IMR-90 (cell line): ENCODE measurements around the gene ITPKB. TPM values are rescaled to one million over a fixed set of nuclear protein-coding genes. Genes with fewer than 3 reads are reported as not detected.

Experiments
- ATAC-seq: fragments of 200-7000 bp; cut with Tn5 transposase; 2 replicates; pipeline ENCODE4 v1.9.1; 2020; ENCODE audit warnings: low read depth, mild to moderate bottlenecking, moderate library complexity
- BruUV-seq: library from RNA; stranded (reverse); fragments of 400-500 nt; replicated peaks from 2 replicates; lab custom pipeline; 2021; lab: Mats Ljungman, UMichigan
- CTCF ChIA-PET: fragments of 300-600 bp; formaldehyde crosslinking; extraction: SDS; loops from one replicate; lab custom pipeline; 2021; ENCODE audit warnings: antibody characterized with exemption; lab: Yijun Ruan, JAX
- POLR2A ChIA-PET: fragments of 300-600 bp; sonication (Branson Sonifier 250); formaldehyde crosslinking; loops from one replicate; lab custom pipeline; 2022; ENCODE audit warnings: antibody characterized with exemption; ENCODE audit not compliant: unreplicated experiment; lab: Charles Lee
- DNase-seq: peaks from one replicate; pipeline ENCODE4 v3.0.0; 2013
- H2AFZ ChIP-seq: replicated peaks from 2 replicates; pipeline ENCODE3; 2013; ENCODE audit warnings: low read length, mild to moderate bottlenecking; ENCODE audit not compliant: poor library complexity
- H2AK5ac ChIP-seq: 2 replicates; pipeline ENCODE4 v1.6.1; 2013; ENCODE audit warnings: low read depth, low read length, inconsistent platforms
- H2AK9ac ChIP-seq: replicated peaks from 2 replicates; pipeline ENCODE3; 2013; ENCODE audit warnings: mild to moderate bottlenecking, low read depth, low read length, moderate library complexity; ENCODE audit not compliant: poor library complexity
- H2BK120ac ChIP-seq: 2 replicates; pipeline ENCODE4 v1.6.1; 2013; ENCODE audit warnings: low read depth, low read length, inconsistent platforms
- H2BK15ac ChIP-seq: 3 replicates; pipeline ENCODE4 v1.6.1; 2013; ENCODE audit warnings: low read depth, low read length, inconsistent platforms
- H2BK20ac ChIP-seq: 2 replicates; pipeline ENCODE4 v1.6.1; 2013; ENCODE audit warnings: low read depth, mild to moderate bottlenecking, inconsistent platforms, low read length, moderate library complexity
- H2BK5ac ChIP-seq: 2 replicates; pipeline ENCODE4 v1.6.1; 2013; ENCODE audit warnings: mild to moderate bottlenecking, low read depth, low read length, inconsistent platforms; ENCODE audit not compliant: poor library complexity, severe bottlenecking
- H3K14ac ChIP-seq: replicated peaks from 2 replicates; pipeline ENCODE4 v1.6.1; 2013; ENCODE audit warnings: low read depth, low read length, inconsistent platforms
- H3K18ac ChIP-seq: 2 replicates; pipeline ENCODE4 v1.6.1; 2013; ENCODE audit warnings: low read depth, low read length, control low read depth
- H3K23ac ChIP-seq: 2 replicates; pipeline ENCODE4 v1.6.1; 2013; ENCODE audit warnings: low read depth, low read length, inconsistent platforms
- H3K27ac ChIP-seq: 2 replicates; pipeline ENCODE4 v1.5.1; 2013; ENCODE audit warnings: mild to moderate bottlenecking, control low read depth, low read length; ENCODE audit not compliant: insufficient read depth
- H3K27me3 ChIP-seq: 2 replicates; pipeline ENCODE4 v1.6.1; 2013; ENCODE audit warnings: low read length; ENCODE audit not compliant: control insufficient read depth, insufficient read depth
- H3K36me3 ChIP-seq: 2 replicates; pipeline ENCODE4 v1.6.1; 2013; ENCODE audit warnings: low read length, mixed read lengths; ENCODE audit not compliant: control insufficient read depth, insufficient read depth
- H3K4ac ChIP-seq: 2 replicates; pipeline ENCODE4 v1.6.1; 2013; ENCODE audit warnings: low read depth, low read length, inconsistent platforms
- H3K4me1 ChIP-seq: 2 replicates; pipeline ENCODE4 v1.6.1; 2013; ENCODE audit warnings: low read length, mixed read lengths; ENCODE audit not compliant: control insufficient read depth, insufficient read depth
- H3K4me2 ChIP-seq: 2 replicates; pipeline ENCODE4 v1.6.1; 2013; ENCODE audit warnings: low read depth, mild to moderate bottlenecking, control low read depth, low read length, moderate library complexity
- H3K4me3 ChIP-seq: 2 replicates; pipeline ENCODE4 v1.5.1; 2013; ENCODE audit warnings: low read depth, mild to moderate bottlenecking, control low read depth, low read length, moderate library complexity; ENCODE audit not compliant: insufficient read depth
- H3K56ac ChIP-seq: 2 replicates; pipeline ENCODE4 v1.6.1; 2013; ENCODE audit warnings: low read length, inconsistent platforms; ENCODE audit not compliant: insufficient read depth; ENCODE audit errors: extremely low read depth
- H3K79me1 ChIP-seq, 2 experiments: 2 replicates each; pipeline ENCODE4 v1.6.1; 2013; ENCODE audit warnings: low read length in 2 of 2, inconsistent platforms in 1 of 2, low read depth in 1 of 2
- H3K9ac ChIP-seq: 2 replicates; pipeline ENCODE4 v1.6.1; 2013; ENCODE audit warnings: low read depth, low read length, control low read depth
- H3K9me1 ChIP-seq: 2 replicates; pipeline ENCODE4 v1.6.1; 2013; ENCODE audit warnings: low read length, inconsistent platforms; ENCODE audit not compliant: insufficient read depth
- H3K9me3 ChIP-seq: 2 replicates; pipeline ENCODE4 v1.6.1; 2013; ENCODE audit warnings: low read length; ENCODE audit not compliant: control insufficient read depth, insufficient read depth
- H4K20me1 ChIP-seq: 2 replicates; pipeline ENCODE4 v1.6.1; 2013; ENCODE audit warnings: low read length, inconsistent platforms; ENCODE audit not compliant: insufficient read depth
- H4K5ac ChIP-seq: 2 replicates; pipeline ENCODE4 v1.6.1; 2013; ENCODE audit warnings: mild to moderate bottlenecking, low read depth, low read length, control low read depth
- H4K8ac ChIP-seq, 2 experiments: 2 replicates each; pipeline ENCODE4 v1.6.1; 2013; ENCODE audit warnings: low read depth in 2 of 2, low read length in 2 of 2, control low read depth in 1 of 2, inconsistent platforms in 1 of 2
- H4K91ac ChIP-seq: 2 replicates; pipeline ENCODE4 v1.6.1; 2013; ENCODE audit warnings: low read depth, low read length, inconsistent platforms; ENCODE audit not compliant: insufficient read depth
- CTCF ChIP-seq: conservative IDR thresholded peaks from 2 replicates; pipeline ENCODE4 v1.5.1; 2012; ENCODE audit warnings: mild to moderate bottlenecking, low read depth, low read length, improper control_type of control experiment
- RAD21 ChIP-seq: IDR thresholded peaks from 2 replicates; pipeline ENCODE4 v1.6.1; 2012; ENCODE audit warnings: low read length, improper control_type of control experiment
- RCOR1 ChIP-seq: IDR thresholded peaks from 2 replicates; pipeline ENCODE4 v1.6.1; 2012; ENCODE audit warnings: mild to moderate bottlenecking, low read length, improper control_type of control experiment; ENCODE audit not compliant: insufficient replicate concordance
- WGBS, 2 experiments: methylation state at CpG; one replicate each; pipeline versions ENCODE4 v1.1.5 to v1.1.7; 2013; ENCODE audit warnings: missing lambda C conversion rate in 2 of 2; ENCODE audit not compliant: insufficient read length in 1 of 2; ENCODE audit errors: extremely low coverage in 2 of 2; 5-methylcytosine and 5-hydroxymethylcytosine counted together
- dilution Hi-C: fragments of 300-500 bp; cut with HindIII; formaldehyde crosslinking; loops from one replicate; pipeline ENCODE4 v1.14.3; 2018; ENCODE audit warnings: low sequenced_read_pairs; ENCODE audit not compliant: unreplicated experiment
- in situ Hi-C: fragments of 300-500 bp; cut with MboI; formaldehyde crosslinking; loops from 3 replicates; pipeline ENCODE4 v1.14.3; 2019; ENCODE audit warnings: low sequenced_read_pairs, inconsistent platforms, mixed read lengths
- intact Hi-C: fragments of 100-400 bp; cut with micrococcal nuclease; formaldehyde crosslinking; loops from 2 replicates; pipeline ENCODE4 v1.10.0; 2022
- polyA plus RNA-seq, 3 experiments: library from polyadenylated mRNA; depleted of rRNA; stranded (reverse); fragments of >200 nt; gene quantifications; 2 replicates each; pipeline ENCODE4 v1.2.3, GENCODE V29; 2012; ENCODE audit warnings: low replicate concordance in 1 of 3
- total RNA-seq: library from RNA; depleted of rRNA; stranded (reverse); fragments of >200 nt; gene quantifications from 2 replicates; pipeline ENCODE4 v1.2.3, GENCODE V29; 2012

Gene ITPKB
- total and polyA plus RNA-seq, 2 of the 4 experiments (the other 2 are of a cell fraction), result 0.72 to 1.4 TPM

- Histone ChIP-seq H2AK9ac (no peak overlapping the region), H3K4ac (no peak overlapping the region), H2BK5ac (no peak overlapping the region), H4K20me1 (no peaks in the 10 kb centered on the region), H4K91ac (no peak overlapping the region), H3K9ac (no peak overlapping the region), H3K9me3 (no peaks in the 10 kb centered on the region), H3K27ac (no peak overlapping the region), H2BK120ac (no peak overlapping the region), H2AFZ (no peak overlapping the region), H3K4me3 (no peak overlapping the region), H3K18ac (no peak overlapping the region), H3K79me1 (no peaks in the 10 kb centered on the region), H4K5ac (no peak overlapping the region), H2AK5ac (no peak overlapping the region), H3K36me3 (peaks cover 7% of the 10 kb centered on the region), H3K23ac (no peak overlapping the region), H3K14ac (no peak overlapping the region), H4K8ac (no peak overlapping the region), H3K9me1 (peaks cover 15% of the 10 kb centered on the region), H2BK20ac (no peak overlapping the region), H3K56ac (no peak overlapping the region), H3K27me3 (no peaks in the 10 kb centered on the region), H2BK15ac (no peak overlapping the region), H3K4me1 (peaks cover 21% of the 10 kb centered on the region), H3K4me2 (no peak overlapping the region)
- dilution Hi-C loops (no loop called here), in situ Hi-C loops (no loop called here), intact Hi-C loops (no loop called here)
- peak; percentile 43 for DNase-seq
- no TSS peak for BruUV-seq
- WGBS, 2 experiments, result no CpG with 5 or more reads among the region's 7 CpGs
- no peak for ATAC-seq
- TF ChIP-seq RAD21, result peak; percentile 34; the same call in 1 of the 2 replicates
- peak; percentile 29 for TF ChIP-seq CTCF
- TF ChIP-seq RCOR1, result no peak
- ChIA-PET POLR2A (no interaction called here), CTCF (interaction anchor here (0.6 to 1.0 kb wide), 2 partner anchors 12 to 91 kb away, joined by 4 read pairs; no protein-coding TSS in a partner anchor)
These were observed 89.3 kb downstream of the ITPKB start for GRCh38 chr1:226649780-226650179.
